KMS-11 (cell line): ENCODE measurements around the gene EXOC3L4.
"Not testable (repeated sequence)": the region's sequence is repeated elsewhere in the genome, so short reads cannot be mapped to it uniquely, and the experiment has no call there.

Experiments used
- H2AFZ ChIP-seq: fragments of 200-600 bp; sonication (generic); 2 replicates; pipeline ENCODE4 v1.6.1; 2016; ENCODE audit warnings: antibody characterized with exemption, mixed run types, low read depth
- H3K27ac ChIP-seq: fragments of 200-600 bp; sonication (generic); 2 replicates; pipeline ENCODE4 v1.6.1; 2016; ENCODE audit warnings: mild to moderate bottlenecking, mixed run types
- H3K27me3 ChIP-seq: fragments of 200-600 bp; sonication (generic); 2 replicates; pipeline ENCODE4 v1.6.1; 2017; ENCODE audit warnings: mild to moderate bottlenecking, low read depth, mixed run types, moderate library complexity; ENCODE audit not compliant: insufficient read depth
- H3K36me3 ChIP-seq: fragments of 200-600 bp; sonication (generic); 2 replicates; pipeline ENCODE4 v1.6.1; 2017; ENCODE audit warnings: mild to moderate bottlenecking, mixed run types; ENCODE audit not compliant: insufficient read depth
- H3K4me1 ChIP-seq: fragments of 200-600 bp; sonication (generic); 2 replicates; pipeline ENCODE4 v1.6.1; 2016; ENCODE audit warnings: mild to moderate bottlenecking, low read depth, mixed run types; ENCODE audit not compliant: poor library complexity, severe bottlenecking
- H3K4me2 ChIP-seq: fragments of 200-600 bp; sonication (generic); 2 replicates; pipeline ENCODE4 v1.7.0; 2016; ENCODE audit warnings: mild to moderate bottlenecking, mixed run types
- H3K4me3 ChIP-seq: fragments of 200-600 bp; sonication (generic); IDR thresholded peaks from 2 replicates; pipeline ENCODE4 v1.6.1; 2017; ENCODE audit warnings: low read depth, low read length, mixed read lengths; ENCODE audit not compliant: insufficient read depth
- H3K79me2 ChIP-seq: fragments of 200-600 bp; sonication (generic); 2 replicates; pipeline ENCODE4 v1.6.1; 2016; ENCODE audit warnings: low read depth, mixed run types; ENCODE audit not compliant: insufficient read depth
- H3K9ac ChIP-seq: fragments of 200-600 bp; sonication (generic); 2 replicates; pipeline ENCODE4 v1.6.1; 2016; ENCODE audit warnings: mild to moderate bottlenecking, mixed run types
- H4K20me1 ChIP-seq: fragments of 200-600 bp; sonication (generic); 2 replicates; pipeline ENCODE4 v1.6.1; 2016; ENCODE audit warnings: mild to moderate bottlenecking, mixed run types; ENCODE audit not compliant: insufficient read depth
- TF ChIP-seq, protein P1 (sequence below): fragments of 200-600 bp; sonication (generic); conservative IDR thresholded peaks from 2 replicates; pipeline ENCODE4 v1.6.1; 2017; ENCODE audit warnings: low read depth, mild to moderate bottlenecking, antibody characterized with exemption, low read length, moderate library complexity, mixed read lengths

EXOC3L4 gene

DNA sequence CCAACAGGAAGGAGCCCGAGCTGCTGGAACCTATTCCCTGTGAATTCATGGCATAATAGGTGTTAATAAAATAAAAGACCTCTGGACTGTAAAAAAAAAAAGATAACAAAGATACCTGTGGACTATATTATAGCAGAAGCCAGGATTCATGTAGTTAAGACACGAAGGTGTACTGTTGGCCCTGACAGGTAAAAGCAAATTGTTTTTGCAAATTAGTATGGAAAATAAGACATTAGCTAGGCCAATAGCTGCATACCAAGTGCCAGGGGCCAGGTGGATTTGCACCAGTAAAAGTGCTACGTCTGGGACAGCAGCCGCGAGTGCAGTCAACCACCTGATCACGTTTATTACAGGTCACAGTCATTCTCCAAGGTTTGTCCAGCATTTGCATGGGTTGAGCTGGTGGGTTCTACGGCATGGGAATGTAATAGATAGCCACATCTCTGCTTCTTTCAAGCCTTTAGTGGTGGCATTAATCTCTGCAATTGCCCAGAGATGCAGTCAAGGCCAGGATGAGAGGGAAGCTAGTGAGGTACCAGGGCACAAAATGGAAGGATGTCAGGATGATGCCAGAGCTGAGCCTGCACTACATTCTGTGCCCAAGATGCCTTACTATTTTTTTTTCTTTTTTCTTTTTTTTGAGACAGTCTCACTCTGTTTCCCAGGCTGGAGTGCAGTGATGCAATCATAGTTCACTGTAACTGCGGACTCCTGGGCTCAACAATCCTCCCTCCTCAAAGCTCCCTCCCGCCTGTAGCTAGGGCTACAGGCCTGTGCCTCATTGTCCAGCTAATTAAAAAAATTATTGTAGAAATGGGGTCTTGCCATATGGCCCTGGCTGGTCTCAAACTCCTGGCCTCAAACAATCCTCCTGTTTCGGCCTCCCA lies 55.1 kb downstream of the EXOC3L4 start:
- Histone ChIP-seq H3K9ac (no peak overlapping the region), H3K27ac (no peak overlapping the region), H3K36me3 (no peaks in the 10 kb centered on the region), H3K4me2 (no peak overlapping the region), H3K4me3 (no peak overlapping the region), H3K4me1 (no peaks in the 10 kb centered on the region), H4K20me1 (no peaks in the 10 kb centered on the region), H3K79me2 (no peaks in the 10 kb centered on the region), H2AFZ (no peak overlapping the region), H3K27me3 (no peaks in the 10 kb centered on the region)
- TF ChIP-seq, protein P1, sequence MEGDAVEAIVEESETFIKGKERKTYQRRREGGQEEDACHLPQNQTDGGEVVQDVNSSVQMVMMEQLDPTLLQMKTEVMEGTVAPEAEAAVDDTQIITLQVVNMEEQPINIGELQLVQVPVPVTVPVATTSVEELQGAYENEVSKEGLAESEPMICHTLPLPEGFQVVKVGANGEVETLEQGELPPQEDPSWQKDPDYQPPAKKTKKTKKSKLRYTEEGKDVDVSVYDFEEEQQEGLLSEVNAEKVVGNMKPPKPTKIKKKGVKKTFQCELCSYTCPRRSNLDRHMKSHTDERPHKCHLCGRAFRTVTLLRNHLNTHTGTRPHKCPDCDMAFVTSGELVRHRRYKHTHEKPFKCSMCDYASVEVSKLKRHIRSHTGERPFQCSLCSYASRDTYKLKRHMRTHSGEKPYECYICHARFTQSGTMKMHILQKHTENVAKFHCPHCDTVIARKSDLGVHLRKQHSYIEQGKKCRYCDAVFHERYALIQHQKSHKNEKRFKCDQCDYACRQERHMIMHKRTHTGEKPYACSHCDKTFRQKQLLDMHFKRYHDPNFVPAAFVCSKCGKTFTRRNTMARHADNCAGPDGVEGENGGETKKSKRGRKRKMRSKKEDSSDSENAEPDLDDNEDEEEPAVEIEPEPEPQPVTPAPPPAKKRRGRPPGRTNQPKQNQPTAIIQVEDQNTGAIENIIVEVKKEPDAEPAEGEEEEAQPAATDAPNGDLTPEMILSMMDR = no peak

DNA sequence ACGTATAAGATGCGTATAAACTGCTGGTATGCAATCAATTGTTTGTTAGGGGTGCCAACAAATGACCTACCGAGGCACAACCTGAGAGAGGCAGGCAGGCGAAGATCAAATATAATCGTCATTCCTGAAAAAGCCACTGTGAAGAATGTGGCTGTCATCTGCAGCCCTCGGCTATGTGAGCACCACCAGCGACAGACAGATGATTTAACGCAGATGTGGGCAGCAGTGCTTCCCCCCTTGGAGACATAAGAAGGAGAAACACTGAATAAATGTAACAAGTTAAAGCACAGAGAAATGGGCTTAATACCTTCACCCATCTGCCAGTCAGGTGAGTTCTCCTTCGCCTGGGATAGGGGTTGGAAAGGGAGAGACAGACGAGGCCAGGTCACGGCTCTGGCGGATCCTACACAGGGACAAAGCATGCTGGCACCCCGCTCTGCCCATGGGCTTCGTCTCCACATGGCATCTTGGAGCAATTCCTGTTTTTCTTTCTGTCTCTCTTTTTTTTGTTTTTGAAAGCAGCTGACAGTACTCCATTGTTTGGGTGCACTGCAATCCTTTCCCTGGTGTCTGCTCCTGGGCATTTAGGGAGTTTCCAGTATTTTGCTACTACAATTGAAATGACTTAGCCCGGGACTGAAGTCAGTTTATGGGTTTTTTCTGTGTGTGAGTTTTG lies 56.9 kb downstream of the EXOC3L4 start:
- Histone ChIP-seq H3K79me2 (no peaks in the 10 kb centered on the region), H3K27me3 (no peaks in the 10 kb centered on the region), H4K20me1 (no peaks in the 10 kb centered on the region), H2AFZ (no peak overlapping the region), H3K36me3 (no peaks in the 10 kb centered on the region), H3K4me3 (no peak overlapping the region), H3K27ac (no peak overlapping the region), H3K9ac (no peak overlapping the region), H3K4me1 (no peaks in the 10 kb centered on the region), H3K4me2 (no peak overlapping the region)
- TF ChIP-seq, protein P1 = no peak

DNA sequence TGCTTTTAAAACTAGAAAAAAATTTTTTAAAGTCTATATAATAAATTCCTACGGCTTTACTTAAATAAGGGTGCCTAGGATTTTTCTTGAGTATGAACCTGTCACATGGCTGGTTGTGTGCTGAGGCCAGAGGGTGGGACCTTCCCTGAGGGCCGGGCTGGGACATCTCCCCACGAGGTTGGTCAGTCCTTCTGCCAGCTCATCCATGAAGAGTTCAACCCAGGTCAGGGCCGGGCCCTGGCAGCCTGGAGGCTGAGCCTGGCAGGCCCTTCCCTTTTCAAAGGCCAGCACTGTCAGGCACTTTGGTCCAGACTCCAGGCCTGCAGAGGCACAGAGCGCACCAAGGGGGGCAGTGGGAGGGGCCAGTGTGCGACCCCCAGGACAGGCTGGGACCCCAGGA lies 60.5 kb downstream of the EXOC3L4 start:
- no peaks in the 10 kb centered on the region for H3K36me3 ChIP-seq
- no peak overlapping the region for H2AFZ ChIP-seq
- no peak overlapping the region for H3K4me2 ChIP-seq
- H3K79me2 ChIP-seq = no peaks in the 10 kb centered on the region
- no peak overlapping the region for H3K27ac ChIP-seq
- no peaks in the 10 kb centered on the region for H4K20me1 ChIP-seq
- no peak overlapping the region for H3K9ac ChIP-seq
- no peaks in the 10 kb centered on the region for H3K27me3 ChIP-seq
- no peaks in the 10 kb centered on the region for H3K4me1 ChIP-seq
- TF ChIP-seq, protein P1 = no peak
- no peak overlapping the region for H3K4me3 ChIP-seq

DNA sequence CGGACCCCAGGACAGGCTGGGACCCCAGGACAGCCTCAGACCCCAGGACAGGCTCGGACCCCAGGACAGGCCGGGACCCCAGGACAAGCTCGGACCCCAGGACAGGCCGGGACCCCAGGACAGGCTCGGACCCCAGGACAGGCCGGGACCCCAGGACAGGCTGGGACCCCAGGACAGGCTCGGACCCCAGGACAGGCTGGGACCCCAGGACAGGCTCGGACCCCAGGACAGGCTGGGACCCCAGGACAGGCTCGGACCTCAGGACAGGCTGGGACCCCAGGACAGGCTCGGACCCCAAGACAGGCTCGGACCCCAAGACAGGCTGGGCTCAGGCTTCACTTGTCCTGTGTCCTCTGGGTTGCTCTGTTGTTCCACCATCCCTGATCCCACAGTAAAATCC lies 60.9 kb downstream of the EXOC3L4 start:
- not testable (repeated sequence) for H3K4me1 ChIP-seq, H3K27me3 ChIP-seq, H3K9ac ChIP-seq, H3K4me3 ChIP-seq, H3K79me2 ChIP-seq, H4K20me1 ChIP-seq, H3K36me3 ChIP-seq, H3K4me2 ChIP-seq, H3K27ac ChIP-seq, H2AFZ ChIP-seq

DNA sequence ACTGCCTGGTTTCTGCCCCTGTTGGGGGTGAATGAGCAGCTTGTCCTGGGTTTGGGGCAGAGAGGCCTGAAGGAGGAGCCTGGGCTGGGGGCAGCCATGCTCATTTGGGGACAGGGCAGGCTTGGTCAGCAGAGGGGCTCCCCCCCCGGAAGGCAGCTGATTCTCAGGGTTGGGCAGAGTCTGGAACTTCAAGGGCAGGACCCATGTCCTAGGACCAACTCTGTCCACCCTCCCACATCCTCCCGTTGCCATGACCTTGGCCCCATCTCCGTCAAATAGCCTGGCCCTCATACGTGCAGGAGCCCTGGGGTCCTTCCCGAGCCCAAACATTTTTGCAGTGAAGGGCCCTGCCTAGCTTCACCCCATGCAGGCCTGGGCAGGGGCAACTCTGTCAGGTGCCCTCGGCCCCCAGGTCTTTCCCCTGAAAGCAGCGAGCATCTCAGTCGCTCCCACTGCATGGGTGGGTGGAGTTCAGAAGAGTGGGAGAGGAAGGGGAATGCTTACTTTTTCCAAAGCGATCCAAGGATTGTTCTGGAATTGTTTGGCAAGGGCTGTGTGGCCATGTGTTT lies 61.4 kb downstream of the EXOC3L4 start:
- Histone ChIP-seq H3K4me2 (no peak overlapping the region), H2AFZ (no peak overlapping the region), H3K79me2 (no peaks in the 10 kb centered on the region), H3K36me3 (no peaks in the 10 kb centered on the region), H3K27ac (no peak overlapping the region), H4K20me1 (no peaks in the 10 kb centered on the region), H3K27me3 (no peaks in the 10 kb centered on the region), H3K4me3 (no peak overlapping the region), H3K4me1 (no peaks in the 10 kb centered on the region), H3K9ac (no peak overlapping the region)
- TF ChIP-seq, protein P1 = no peak
